Adrenal gland (tissue), 12 donors: ENCODE measurements around the gene DLX5. TPM values are rescaled to one million over a fixed set of nuclear protein-coding genes. Genes with fewer than 3 reads are reported as not detected.

Experiments used
- DNase-seq, 7 donors: peaks; one replicate each; pipeline ENCODE4 v3.0.0-alpha.2; 2019 to 2020
- H3K27ac ChIP-seq, 5 donors: fragments of 200-600 bp; sonication (generic) in 4 of 5; 1 replicate in 3 of 5; 2 replicates in 2 of 5; pipeline versions ENCODE4 v1.5.1 to v1.8.0; 2016 to 2020; ENCODE audit warnings: mild to moderate bottlenecking in 1 of 5
- H3K27me3 ChIP-seq: fragments of 200-600 bp; 2 replicates; pipeline ENCODE4 v1.8.0; 2021
- H3K36me3 ChIP-seq, 2 donors: fragments of 200-600 bp; replicated peaks in 1 of 2; 1 replicate in 1 of 2; 2 replicates in 1 of 2; pipeline versions ENCODE4 v1.5.1 to v1.8.0; 2018 to 2022
- H3K4me1 ChIP-seq, 2 donors: fragments of 200-600 bp; replicated peaks in 1 of 2; 1 replicate in 1 of 2; 2 replicates in 1 of 2; pipeline versions ENCODE4 v1.5.1 to v1.8.0; 2018 to 2021
- H3K4me3 ChIP-seq, 4 donors: fragments of 200-600 bp; sonication (generic) in 3 of 4; one replicate each; pipeline ENCODE4 v1.5.1; 2016 to 2018
- H3K9me3 ChIP-seq, 3 donors: fragments of 200-600 bp; sonication (generic) in 1 of 3; replicated peaks in 1 of 3; 1 replicate in 2 of 3; 2 replicates in 1 of 3; pipeline versions ENCODE4 v1.5.1 to v1.8.0; 2016 to 2021
- POLR2A ChIP-seq, 2 donors: fragments of 450-650 bp; IDR thresholded peaks; one replicate each; pipeline ENCODE4 v1.6.1; 2017; ENCODE audit warnings: antibody characterized with exemption in 2 of 2, mild to moderate bottlenecking in 2 of 2, moderate library complexity in 1 of 2
- WGBS, 4 donors: extraction: QIAGEN DNeasy Blood & Tissue Kit in 2 of 4; methylation state at CpG; one replicate each; pipeline versions ENCODE4 v1.1.5 to v1.1.7; 2013 to 2017; 5-methylcytosine and 5-hydroxymethylcytosine counted together
- intact Hi-C, 2 donors: fragments of 100-400 bp; cut with DNase I; formaldehyde crosslinking; loops; one replicate each; pipeline versions ENCODE4 v1.14.1 to v1.15.0; 2022 to 2023
- polyA plus RNA-seq, 3 donors: library from polyadenylated mRNA; stranded (reverse); fragments of 200-250 nt in 2 of 3; fragments of 350-450 nt in 1 of 3; fragmentation: Illumina TruSeq in 1 of 3; extraction: RNeasy Lipid Tissue Mini Kit (QIAGEN cat#74804) in 1 of 3; gene quantifications; one replicate each; pipeline ENCODE4 v1.2.3, GENCODE V29; 2013 to 2014
- total RNA-seq, 9 donors: library from RNA; depleted of rRNA in 4 of 9; stranded (reverse); fragments of >200 nt in 4 of 9; fragments of 120-200 nt in 1 of 9; fragmentation: NEBNext Ultra II Directional in 1 of 9; extraction: Animal tissue kit (Norgen Biotek cat#: 25700) in 1 of 9; gene quantifications; one replicate each; pipeline versions ENCODE4 v1.1.0 to v1.2.4, GENCODE V29; 2013 to 2023
- TF ChIP-seq, protein P1 (sequence below), 6 experiments: fragments of 450-650 bp in 4 of 6; fragments of 200-600 bp in 2 of 6; sonication (generic) in 1 of 6; IDR thresholded peaks; 1 replicate in 5 of 6; 2 replicates in 1 of 6; pipeline versions ENCODE4 v1.5.1 to v1.8.0; 2016 to 2021; ENCODE audit warnings: antibody characterized with exemption in 6 of 6, mild to moderate bottlenecking in 2 of 6, moderate library complexity in 1 of 6
- donor health status: healthy with polysubstance abuse.
- donor health status: Bipolar disorder and iron deficiency.
- donor health status: DM: yes; HTN: yes; CAD: no.
- donor health status: DM: no; HTN: no; CAD: no.
- donor health status: DM: no; HTN: no; CAD: no.
- donor health status: DM: yes; HTN: yes; CAD: no.

The DLX5 gene
- total and polyA plus RNA-seq, 12 donors, result 0.11 to 0.55 (median 0.24) TPM; not detected in 5

DNA sequence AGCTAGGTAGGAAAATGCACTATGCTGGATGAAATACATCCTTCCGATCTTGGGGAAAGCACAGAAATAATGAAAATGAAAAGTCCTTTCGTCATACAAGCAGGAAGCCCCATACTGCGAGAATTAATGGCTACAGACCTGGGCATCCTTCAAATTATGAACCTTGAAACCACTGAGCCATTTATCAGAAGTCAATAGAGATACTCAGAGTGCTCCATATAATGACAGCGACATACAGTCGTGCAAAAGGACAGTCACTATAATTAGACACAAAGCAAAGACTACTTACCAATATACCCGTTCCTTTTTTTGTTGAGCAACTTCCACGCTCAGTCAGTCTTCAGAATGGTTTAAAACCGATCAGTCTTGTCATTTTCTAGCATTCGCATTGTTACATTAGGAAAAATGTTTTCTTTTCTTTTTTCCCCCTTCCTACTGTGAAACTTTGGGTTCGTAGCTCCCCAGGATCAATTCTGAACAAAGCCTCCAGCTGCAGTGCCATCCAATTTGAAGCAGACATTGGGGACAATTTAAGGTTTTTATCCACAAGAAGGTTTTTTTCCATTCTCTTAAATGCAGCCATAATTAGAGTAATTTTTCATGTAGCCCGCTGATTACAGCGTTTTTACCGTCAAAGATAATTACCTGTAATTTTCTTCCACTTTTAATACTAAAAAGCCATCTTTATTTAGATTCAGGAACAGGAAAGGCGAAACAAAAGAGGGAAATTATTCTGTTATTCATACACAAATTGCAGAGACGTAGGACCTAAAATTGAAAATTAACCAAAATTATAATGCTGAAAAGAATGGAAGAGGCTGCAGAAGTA, 12.9 kb downstream of the DLX5 start:
- Histone ChIP-seq H3K36me3 (no peaks in the 10 kb centered on the region), H3K9me3 (no peaks in the 10 kb centered on the region), H3K4me1 (peaks cover 0 to under 1% of the 10 kb centered on the region in 2 donors), H3K4me3 (no peak overlapping the region), H3K27me3 (peaks cover 94% of the 10 kb centered on the region), H3K27ac (no peak overlapping the region)
- intact Hi-C loops, result no loop called here
- TF ChIP-seq POLR2A (IDR thresholded peaks at IDR 0.05), result no peak
- TF ChIP-seq, protein P1, sequence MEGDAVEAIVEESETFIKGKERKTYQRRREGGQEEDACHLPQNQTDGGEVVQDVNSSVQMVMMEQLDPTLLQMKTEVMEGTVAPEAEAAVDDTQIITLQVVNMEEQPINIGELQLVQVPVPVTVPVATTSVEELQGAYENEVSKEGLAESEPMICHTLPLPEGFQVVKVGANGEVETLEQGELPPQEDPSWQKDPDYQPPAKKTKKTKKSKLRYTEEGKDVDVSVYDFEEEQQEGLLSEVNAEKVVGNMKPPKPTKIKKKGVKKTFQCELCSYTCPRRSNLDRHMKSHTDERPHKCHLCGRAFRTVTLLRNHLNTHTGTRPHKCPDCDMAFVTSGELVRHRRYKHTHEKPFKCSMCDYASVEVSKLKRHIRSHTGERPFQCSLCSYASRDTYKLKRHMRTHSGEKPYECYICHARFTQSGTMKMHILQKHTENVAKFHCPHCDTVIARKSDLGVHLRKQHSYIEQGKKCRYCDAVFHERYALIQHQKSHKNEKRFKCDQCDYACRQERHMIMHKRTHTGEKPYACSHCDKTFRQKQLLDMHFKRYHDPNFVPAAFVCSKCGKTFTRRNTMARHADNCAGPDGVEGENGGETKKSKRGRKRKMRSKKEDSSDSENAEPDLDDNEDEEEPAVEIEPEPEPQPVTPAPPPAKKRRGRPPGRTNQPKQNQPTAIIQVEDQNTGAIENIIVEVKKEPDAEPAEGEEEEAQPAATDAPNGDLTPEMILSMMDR (IDR thresholded peaks at IDR 0.05), result no peak
- no peak for DNase-seq
- WGBS, 4 donors, result 19 to 21% (median 20%) methylated on average over 15 of the region's 15 CpGs

DNA sequence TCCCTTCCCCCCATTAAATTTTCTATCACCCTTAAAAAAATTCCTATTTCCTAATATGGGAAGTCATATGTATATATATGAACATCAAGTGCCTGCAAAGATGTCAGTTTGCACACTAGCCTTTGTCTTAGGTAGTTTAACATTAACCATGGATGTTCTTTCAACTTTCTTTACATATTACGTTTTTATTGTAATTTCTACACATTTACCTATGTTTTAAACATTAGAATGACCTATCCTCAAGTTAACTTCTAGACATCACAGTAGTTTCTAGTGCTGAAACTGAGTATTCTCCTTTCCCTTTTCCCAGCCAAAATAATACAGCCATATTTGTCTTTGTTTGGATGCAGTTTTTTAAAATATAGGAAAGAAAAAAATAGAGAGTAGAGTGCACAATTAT, 13.5 kb downstream of the DLX5 start:
- TF ChIP-seq, protein P1 (IDR thresholded peaks at IDR 0.05), result no peak
- no peak for TF ChIP-seq POLR2A (IDR thresholded peaks at IDR 0.05)
- no peak for DNase-seq
- Histone ChIP-seq H3K27me3 (peaks cover 95% of the 10 kb centered on the region), H3K4me3 (no peak overlapping the region), H3K36me3 (no peaks in the 10 kb centered on the region), H3K9me3 (no peaks in the 10 kb centered on the region), H3K27ac (no peak overlapping the region), H3K4me1 (peaks cover 0 to 4% of the 10 kb centered on the region in 2 donors)
- 5 to 27% (median 10%) methylated on average over 1 of the region's 1 CpG for WGBS, 4 donors
- intact Hi-C loops, result no loop called here

DNA sequence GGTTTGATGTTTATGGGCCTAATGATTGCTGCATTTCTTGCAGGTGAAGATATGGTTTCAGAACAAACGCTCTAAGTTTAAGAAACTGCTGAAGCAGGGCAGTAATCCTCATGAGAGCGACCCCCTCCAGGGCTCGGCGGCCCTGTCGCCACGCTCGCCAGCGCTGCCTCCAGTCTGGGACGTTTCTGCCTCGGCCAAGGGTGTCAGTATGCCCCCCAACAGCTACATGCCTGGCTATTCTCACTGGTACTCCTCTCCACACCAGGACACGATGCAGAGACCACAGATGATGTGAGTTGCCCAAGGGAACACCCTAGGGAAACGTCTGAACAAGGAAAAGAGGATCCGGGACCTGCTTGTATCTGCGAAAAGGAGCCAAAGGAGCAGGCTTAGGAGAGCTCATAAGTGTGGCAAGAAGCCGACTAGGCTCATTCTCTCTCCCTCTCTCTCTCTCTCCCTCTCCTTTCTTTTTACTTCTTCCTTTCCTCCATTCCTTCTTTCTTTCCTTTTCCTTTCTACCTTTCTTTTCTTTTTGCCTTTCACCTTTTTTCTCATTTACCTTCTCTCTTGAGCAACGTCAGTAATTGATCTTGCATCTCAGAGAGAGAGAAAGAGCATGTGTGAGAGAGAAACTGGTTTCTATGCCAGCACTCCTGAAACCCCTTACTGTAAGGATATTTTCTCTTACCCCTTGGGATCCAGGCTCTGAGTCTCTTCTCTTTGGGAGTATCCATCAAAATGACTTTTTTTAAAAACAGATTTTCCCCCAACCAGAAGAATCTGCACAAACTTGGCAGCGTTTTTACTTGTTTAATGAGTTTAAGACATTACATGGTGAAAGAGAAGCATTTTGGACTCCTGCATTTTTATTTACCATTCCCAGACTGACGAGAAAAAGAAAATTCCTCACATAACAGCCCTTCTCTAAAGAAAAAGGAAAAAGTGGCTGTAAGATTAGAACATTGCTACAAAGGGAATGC, 14.6 kb downstream of the DLX5 start:
- Histone ChIP-seq H3K4me1 (peaks cover 0 to 10% of the 10 kb centered on the region in 2 donors), H3K9me3 (no peaks in the 10 kb centered on the region), H3K27ac (no peak overlapping the region), H3K36me3 (no peaks in the 10 kb centered on the region), H3K27me3 (peaks cover 95% of the 10 kb centered on the region), H3K4me3 (no peak overlapping the region)
- intact Hi-C loops, result no loop called here
- DNase-seq, result no peak
- 25 to 32% (median 28%) methylated on average over 18 of the region's 18 CpGs for WGBS, 4 donors
- TF ChIP-seq, protein P1 (IDR thresholded peaks at IDR 0.05), result no peak
- no peak for TF ChIP-seq POLR2A (IDR thresholded peaks at IDR 0.05)

DNA sequence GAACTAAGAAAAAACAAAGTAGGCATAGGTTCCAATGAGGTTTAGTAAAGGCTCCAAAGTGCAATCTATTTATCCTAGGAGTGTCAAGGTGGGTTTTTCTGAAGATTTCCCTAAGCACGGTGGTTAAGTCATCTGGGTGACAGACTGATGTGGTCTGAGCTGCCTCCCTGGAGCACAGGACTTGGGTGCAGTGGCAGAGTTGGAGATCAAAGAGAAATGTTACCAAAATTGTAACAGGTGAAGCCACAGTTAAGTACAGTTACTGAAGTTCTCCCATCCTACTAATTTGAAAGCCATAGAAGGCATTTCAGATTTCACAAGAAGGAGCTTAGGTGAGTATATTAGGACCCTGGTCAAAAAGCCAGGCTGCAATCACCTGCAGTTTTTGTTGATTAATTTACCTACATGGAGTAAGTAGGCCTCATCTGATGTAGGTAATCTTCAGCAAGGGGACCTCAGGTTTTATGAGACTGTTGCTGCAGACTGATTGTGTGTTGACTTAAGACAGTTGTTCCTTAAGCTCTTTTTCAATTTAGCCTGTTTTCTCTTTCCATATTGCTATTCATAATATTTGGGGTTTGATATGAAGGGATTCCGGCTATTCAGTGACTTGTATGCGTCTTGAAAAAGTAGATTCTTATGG, 16.2 kb downstream of the DLX5 start:
- 81 to 88% (median 85%) methylated on average over 3 of the region's 3 CpGs for WGBS, 4 donors
- intact Hi-C loops, result no loop called here
- H3K9me3 ChIP-seq, result no peaks in the 10 kb centered on the region
- TF ChIP-seq, protein P1 (IDR thresholded peaks at IDR 0.05), result no peak
- no peak for TF ChIP-seq POLR2A (IDR thresholded peaks at IDR 0.05)
- peaks cover 95% of the 10 kb centered on the region for H3K27me3 ChIP-seq
- no peak overlapping the region for H3K27ac ChIP-seq
- H3K4me3 ChIP-seq, result no peak overlapping the region
- no peaks in the 10 kb centered on the region for H3K36me3 ChIP-seq
- DNase-seq, result no peak
- H3K4me1 ChIP-seq, result peaks cover 0 to 11% of the 10 kb centered on the region in 2 donors
